GM19372 (cell line): ENCODE measurements around the gene FDXACB1.
"Not testable (repeated sequence)": the region's sequence is repeated elsewhere in the genome, so short reads cannot be mapped to it uniquely, and the experiment has no call there.

Experiments
- ATAC-seq: cut with Tn5 transposase; IDR thresholded peaks from one replicate; pipeline ENCODE4 v1.9.1; 2021; ENCODE audit warnings: mild to moderate bottlenecking, low read depth, moderate library complexity; ENCODE audit not compliant: unreplicated experiment

The FDXACB1 gene

GRCh38 chr11:111910676-111911562, 32.0 kb upstream of the FDXACB1 start:
- ATAC-seq: no peak

DNA sequence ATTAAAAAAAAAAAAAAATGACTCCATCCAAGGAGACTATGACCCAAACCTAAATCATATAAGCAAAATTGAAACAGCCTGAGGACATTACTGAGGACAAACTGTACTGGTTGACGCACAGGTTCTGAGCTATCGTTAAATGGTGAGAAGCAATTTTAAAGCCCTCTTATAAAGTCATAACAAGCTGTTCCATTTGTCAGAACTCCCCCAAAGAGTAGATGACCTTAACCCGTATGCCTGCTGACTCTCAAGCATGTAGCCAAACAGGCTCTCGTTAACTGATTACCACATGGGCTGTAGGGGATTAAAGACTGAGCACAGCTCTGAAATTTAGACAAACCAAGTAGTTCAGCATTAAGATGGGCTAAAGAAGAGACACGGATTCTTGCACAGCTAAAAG, 30.4 kb upstream of the FDXACB1 start:
- no peak for ATAC-seq

- no peak for ATAC-seq
Measured at GRCh38 chr11:111908639-111909305, 29.8 kb upstream of the FDXACB1 start.

- ATAC-seq: no peak
Measured at GRCh38 chr11:111906680-111907079, 27.7 kb upstream of the FDXACB1 start.

- no peak for ATAC-seq
Measured at GRCh38 chr11:111905411-111905810, 26.4 kb upstream of the FDXACB1 start.

- no peak for ATAC-seq
Measured at GRCh38 chr11:111886844-111887243, 7.9 kb upstream of the FDXACB1 start.

DNA sequence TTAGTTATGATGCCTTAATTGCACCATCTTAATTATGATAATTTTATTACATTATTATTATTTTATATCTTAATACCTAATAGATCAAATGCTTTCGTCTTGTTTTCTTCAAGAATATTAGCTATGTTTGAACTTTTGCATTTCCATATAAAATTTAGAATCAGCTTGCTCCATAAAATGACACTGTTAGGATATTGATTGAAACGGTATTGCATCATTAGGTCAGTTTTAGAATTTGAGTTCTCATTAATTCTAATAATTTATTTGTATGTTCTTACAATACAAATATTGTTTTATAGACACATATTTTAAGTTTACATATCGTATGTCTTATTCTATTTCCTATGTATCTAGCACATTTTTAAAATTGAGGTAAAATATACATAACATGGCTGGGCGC, 7.1 kb upstream of the FDXACB1 start:
- ATAC-seq: no peak

DNA sequence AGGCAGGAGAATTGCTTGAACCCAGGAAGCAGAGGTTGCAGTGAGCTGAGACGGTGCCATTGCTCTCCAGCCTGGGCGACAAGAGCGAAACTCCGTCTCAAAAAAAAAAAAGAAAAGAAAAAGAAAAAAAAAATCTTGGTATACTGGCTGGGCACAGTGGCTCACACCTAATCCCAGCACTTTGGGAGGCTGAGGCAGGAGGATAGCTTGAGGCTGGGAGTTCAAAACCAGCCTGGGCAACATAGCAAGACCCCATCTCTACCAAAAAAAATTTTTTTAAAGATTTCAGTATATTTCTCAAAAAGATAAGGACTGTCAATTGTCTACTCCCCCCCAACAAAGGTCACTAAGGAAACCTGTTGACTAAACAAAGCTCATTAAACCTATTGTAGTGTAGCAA, 6.1 kb upstream of the FDXACB1 start:
- ATAC-seq: not testable (repeated sequence)

DNA sequence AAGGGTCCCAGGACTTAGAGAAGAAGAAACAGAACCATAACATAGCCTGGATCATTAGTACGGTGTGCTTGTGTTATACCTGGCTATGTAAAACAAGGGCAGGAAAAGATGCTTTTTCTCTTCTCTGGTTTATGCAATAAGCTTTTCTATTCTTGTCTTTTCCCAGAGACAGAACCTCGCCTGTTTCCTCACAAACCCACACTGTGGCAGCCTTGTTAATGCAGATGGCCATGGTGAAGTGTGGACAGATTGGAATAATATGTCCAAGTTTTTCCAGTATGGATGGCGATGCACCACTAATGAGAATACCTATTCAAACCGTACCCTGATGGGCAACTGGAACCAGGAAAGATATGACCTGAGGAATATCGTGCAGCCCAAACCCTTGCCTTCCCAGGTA, 3.2 kb upstream of the FDXACB1 start:
- ATAC-seq: no peak

- no peak for ATAC-seq
Measured at GRCh38 chr11:111879637-111879960, 634 bp upstream of the FDXACB1 start.

GRCh38 chr11:111878385-111878848, 548 bp downstream of the FDXACB1 start:
- peak; percentile 3 for ATAC-seq

DNA sequence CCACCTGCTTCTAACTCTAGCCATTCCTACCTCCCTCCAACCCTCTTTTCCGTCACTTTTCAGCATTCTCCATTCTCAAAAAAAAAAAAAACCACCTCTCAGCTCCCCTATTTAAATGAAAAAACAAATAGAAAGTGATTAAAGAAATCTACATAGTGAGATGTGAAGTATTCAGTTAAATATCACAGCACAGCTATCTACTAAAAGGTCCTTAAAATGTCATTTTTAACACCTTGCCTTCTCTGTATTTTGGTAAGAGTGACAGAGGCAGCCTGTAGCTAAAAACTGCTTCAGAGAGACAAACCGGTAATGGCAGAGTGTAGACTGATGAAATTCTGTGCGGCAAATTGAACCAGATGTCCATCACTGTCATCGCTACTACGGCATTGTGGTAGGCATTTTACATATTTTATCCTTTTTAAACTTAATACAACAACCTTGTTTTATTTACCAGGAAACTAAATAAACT, 7.2 kb downstream of the FDXACB1 start:
- no peak for ATAC-seq

- ATAC-seq: peak; percentile 84
Measured at GRCh38 chr11:111870886-111871692, 7.9 kb downstream of the FDXACB1 start, which contains the start of gene ALG9. TSS of gene ALG9 (minus strand) at chr11:111871581. CDS start at chr11:111871482, 99 bp downstream.

DNA sequence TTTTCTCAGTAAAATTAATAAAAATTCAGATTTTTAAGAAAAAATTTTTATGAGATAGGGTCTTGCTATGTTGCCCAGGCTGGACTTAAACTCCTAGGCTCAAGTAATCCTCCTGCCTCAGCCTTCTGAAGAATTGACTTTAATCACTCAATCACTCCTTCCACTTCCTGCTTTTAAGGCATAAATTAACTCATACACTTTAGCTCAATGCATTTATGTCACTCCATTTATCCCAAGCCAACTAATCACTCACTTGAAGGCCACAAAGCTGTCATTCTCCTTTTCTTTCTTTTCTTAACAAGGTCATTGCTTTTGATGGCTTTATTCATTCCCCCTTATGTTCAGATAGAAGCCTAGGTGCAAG, 8.5 kb downstream of the FDXACB1 start:
- peak; percentile 20 for ATAC-seq

- ATAC-seq: no peak
Measured at GRCh38 chr11:111870113-111870512, 8.9 kb downstream of the FDXACB1 start.

- ATAC-seq: no peak
Measured at GRCh38 chr11:111860257-111860656, 18.7 kb downstream of the FDXACB1 start.

DNA sequence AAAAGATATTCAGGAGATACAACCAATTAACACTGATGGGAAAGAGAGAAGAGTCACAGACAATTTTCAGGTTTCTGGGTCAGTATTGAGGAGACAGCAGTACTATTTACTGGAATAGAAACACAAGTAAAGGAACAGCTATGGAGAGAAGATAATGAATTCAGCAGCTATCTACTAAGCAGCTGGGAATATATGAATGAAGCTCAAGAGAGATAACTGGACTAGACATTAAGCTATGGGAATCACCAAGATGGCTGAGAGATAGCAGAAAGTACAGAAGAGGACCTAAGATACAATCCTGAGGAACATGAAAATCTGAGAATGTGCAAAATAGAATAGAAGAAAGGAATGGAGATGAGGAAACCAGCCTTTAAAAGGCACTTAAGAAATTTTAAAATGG, 23.5 kb downstream of the FDXACB1 start:
- no peak for ATAC-seq

- ATAC-seq: no peak
Measured at GRCh38 chr11:111852103-111852502, 26.9 kb downstream of the FDXACB1 start.

DNA sequence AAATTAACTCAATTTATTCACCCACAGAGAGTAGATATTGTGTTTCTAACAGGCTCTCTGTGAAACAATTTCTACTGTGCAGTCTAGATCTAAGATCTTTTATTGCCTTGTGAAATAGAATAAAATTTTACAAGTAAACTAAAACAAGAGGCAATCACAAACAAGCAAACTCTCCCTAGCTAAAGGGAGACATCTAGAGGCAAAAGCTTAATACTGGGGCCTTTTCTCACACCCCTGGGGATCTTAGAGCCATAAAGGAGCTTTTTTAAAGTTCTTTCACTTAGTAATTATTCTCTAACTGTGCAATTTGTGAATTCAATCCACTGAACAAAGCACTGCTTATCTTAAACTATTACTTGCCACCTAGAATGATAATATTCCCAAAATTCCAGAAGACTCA, 27.3 kb downstream of the FDXACB1 start:
- ATAC-seq: no peak

DNA sequence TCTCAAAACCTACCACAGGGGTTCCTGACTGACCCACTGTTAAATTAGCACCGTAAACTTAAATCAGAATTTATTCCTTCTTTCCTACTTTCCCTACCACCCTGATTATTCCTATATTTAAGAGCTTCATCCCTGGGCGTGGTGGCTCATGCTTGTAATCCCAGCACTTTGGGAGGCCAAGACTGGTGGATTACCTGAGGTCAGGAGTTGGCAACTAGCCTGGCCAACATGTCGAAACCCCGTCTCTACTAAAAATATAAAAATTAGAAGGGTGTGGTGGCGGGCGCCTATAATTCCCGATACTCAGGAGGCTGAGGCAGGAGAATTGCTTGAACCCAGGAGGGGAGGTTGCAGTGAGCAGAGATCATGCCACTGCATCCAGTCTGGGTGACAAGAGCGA, 27.9 kb downstream of the FDXACB1 start:
- no peak for ATAC-seq

DNA sequence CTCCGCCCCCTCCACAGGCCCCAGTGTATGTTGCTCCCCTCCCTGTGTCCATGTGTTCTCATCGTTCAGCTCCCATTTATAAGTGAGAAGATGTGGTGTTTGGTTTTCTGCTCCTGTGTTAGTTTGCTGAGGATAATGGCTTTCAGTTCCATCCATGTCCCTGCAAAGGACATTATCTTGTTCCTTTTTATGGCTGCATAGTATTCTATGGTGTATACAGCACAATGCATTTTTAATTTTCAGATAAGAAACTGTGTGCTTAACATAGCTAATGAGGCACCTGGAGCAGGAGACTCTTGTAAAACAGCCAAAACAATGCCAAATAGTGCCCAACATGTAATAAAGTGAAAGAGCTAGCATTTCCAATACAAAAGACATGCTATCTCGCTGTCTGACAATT, 29.3 kb downstream of the FDXACB1 start:
- ATAC-seq: no peak
